GM19467 (cell line): Measurements from ENCODE around the gene SMAD5.

Source experiments
- ATAC-seq: cut with Tn5 transposase; IDR thresholded peaks from one replicate; pipeline ENCODE4 v1.9.1; 2021; ENCODE audit warnings: mild to moderate bottlenecking, moderate library complexity; ENCODE audit not compliant: unreplicated experiment

SMAD5 gene

GRCh38 chr5:136213919-136214493 is 81.4 kb downstream of the SMAD5 start:
- ATAC-seq: no peak

DNA sequence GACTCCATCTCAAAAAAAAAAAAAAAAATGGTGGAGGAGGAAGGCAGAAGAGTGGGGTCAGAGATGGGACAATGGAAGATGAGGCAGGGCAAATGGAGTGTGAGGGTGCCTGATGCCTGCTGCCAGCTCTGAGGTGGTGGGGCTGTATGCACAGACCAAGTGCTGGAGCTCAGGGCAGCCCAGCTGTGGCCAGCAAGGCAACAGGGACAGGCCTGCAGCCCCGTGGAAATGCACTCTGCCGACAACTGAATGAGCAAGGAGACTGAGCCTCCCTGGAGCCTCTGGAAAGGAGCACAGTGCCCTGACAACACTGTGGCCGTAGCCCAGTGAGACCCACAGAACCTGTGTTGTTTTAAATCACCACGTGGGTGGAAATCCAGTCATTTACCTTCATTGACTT is 83.2 kb downstream of the SMAD5 start:
- no peak for ATAC-seq

GRCh38 chr5:136216230-136216629 is 83.6 kb downstream of the SMAD5 start:
- ATAC-seq: no peak

- ATAC-seq: no peak
These were observed 88.7 kb downstream of the SMAD5 start for GRCh38 chr5:136221340-136221739.

DNA sequence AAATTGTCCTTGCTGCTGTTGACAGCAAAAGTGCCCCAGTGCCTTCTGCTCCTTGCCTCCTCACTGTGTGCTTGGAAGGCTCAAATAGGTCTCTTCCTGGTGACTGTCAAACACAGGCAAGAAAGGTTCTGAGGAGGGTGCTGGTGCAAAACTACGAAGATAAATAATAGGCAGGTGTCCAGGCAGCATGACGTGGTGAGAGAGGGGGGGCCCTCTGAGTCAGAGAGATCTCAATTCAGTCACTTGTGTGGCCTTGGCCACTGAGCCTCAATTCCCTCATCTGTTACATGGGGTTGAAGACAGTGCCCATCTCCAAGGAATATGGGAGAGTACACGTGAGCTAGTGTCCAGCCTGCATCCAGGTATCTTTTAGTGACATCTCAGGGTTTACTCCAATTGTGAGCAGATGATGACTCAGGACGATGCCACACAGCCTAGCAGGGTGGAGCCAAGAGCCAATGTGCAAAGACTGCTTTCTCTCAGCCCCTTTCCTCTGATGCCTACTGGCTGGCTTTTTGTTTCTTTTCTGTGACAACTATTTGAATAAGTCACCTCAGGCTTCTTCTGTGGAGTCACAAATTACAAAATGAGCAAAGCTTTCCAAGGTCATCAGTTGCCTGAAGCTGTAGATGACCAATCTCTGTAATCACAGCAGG is 90.1 kb downstream of the SMAD5 start:
- ATAC-seq: no peak

DNA sequence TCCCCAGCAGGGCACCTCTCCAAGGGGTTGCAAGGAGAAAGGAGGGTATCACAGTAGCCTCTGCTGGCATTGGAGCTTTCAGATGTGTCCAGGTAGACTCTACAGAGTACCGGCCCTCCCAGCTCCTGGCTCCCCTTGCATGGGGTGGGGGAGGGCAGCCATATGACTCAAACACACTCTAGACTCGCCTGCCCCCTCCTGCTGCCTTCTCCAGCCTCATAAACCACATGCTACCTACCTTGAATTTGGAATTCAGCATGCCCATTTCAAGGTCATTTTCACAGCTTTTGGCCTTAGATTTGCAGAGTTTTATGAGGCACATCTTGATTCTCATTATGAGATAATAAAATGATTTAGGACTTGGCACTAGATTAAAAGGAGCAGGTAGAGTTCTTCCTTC is 93.2 kb downstream of the SMAD5 start:
- ATAC-seq: no peak

DNA sequence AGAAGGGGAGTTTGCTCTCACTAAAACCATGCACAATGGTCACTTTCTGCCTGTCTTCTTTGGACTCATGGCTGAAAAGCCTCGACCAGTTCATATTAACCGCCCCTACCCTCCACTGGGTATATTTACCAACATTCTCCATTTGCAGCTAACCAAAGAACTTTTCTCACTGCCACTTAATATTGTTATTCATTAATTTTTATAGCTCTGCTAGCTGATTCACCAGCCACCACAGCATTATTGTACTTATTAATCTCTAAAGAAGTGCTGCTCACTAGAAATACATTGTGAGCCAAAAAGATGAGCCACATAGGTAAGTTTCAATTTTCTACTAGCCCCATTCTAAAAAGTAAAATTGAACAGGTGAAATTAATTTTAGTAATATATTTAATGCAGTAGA is 93.8 kb downstream of the SMAD5 start:
- no peak for ATAC-seq

GRCh38 chr5:136228136-136228757 is 95.6 kb downstream of the SMAD5 start:
- no peak for ATAC-seq

- no peak for ATAC-seq
These were observed 97.5 kb downstream of the SMAD5 start for GRCh38 chr5:136230176-136230575.

DNA sequence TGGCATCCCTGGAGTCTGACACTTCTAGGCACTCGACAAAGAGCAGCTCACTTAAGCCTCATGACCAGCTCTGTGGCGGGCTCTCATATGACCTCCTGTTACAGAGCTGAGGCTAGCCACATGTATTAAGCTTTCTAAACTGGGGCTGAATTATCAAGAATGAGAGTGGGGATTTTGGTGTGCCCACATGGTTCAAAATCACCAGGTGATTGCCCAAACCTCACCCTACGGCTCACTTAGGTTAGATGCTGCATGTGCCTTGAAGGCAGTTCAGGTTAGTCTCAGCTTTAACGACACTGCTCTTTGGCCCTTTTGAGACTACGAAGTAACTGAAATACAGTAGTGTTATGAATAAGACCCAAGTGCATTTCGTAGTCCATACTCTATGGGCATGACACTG is 99.7 kb downstream of the SMAD5 start:
- ATAC-seq: no peak
